Gastroesophageal sphincter (tissue), 3 donors: ENCODE results near the gene GDPD1.

Source experiments
- CTCF ChIP-seq, 4 experiments: fragments of 200-600 bp in 2 of 4; fragments of 450-650 bp in 2 of 4; sonication (generic) in 1 of 4; IDR thresholded peaks; one replicate each; pipeline ENCODE4 v1.5.1; 2017 to 2019; ENCODE audit warnings: antibody characterized with exemption in 4 of 4, mild to moderate bottlenecking in 2 of 4, moderate library complexity in 2 of 4
- EP300 ChIP-seq: sonication (generic); formaldehyde crosslinking; IDR thresholded peaks from one replicate; pipeline ENCODE4 v1.6.1; 2017; ENCODE audit warnings: antibody characterized with exemption, mild to moderate bottlenecking

DNA sequence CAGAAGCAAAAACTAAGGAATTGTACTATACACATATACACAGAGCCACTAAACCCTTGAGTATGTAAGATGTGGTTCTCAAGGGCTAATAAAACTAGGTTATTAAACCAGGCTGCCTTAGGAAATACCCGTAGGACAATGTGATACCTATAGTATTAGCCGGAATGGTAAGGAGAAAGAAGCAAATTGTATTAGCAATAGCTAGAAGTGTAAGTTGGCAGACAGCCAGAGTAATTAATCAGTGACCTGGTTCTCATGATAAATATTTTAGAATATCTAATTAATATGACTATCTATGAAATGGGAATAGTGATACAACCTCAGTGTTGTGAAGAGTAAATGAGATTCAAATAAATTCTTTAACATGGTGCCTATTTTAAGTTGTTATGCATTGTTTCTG lies 18.6 kb downstream of the GDPD1 start:
- TF ChIP-seq CTCF (IDR thresholded peaks at IDR 0.05), result no peak
- no peak for TF ChIP-seq EP300
